Effector CD8-positive, alpha-beta T cell (primary cell): Measurements from ENCODE around the gene CTSE.

ENCODE experiments used
- DNase-seq: peaks from one replicate; lab custom pipeline; 2025; lab: John Stamatoyannopoulos, UW

The CTSE gene

DNA sequence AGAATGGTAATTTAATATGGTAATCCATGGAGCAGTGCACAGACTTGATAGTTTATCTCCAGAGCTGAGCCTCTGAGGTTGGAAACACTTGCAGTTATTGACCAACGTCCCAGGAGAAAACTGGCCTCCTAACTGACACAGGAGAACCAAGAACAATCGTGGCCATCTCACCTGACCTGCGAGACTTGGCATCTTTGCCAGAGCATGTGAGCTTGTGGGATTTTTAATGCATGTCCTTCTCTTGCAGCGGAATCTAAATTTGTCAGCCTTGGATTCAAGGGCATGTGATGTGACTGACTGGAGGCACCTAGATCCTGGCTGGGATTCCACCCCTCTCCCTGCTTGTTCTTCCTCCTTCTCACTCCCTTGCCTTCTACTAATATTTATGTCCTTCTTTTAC lies 52.6 kb downstream of the CTSE start:
- no peak for DNase-seq

DNA sequence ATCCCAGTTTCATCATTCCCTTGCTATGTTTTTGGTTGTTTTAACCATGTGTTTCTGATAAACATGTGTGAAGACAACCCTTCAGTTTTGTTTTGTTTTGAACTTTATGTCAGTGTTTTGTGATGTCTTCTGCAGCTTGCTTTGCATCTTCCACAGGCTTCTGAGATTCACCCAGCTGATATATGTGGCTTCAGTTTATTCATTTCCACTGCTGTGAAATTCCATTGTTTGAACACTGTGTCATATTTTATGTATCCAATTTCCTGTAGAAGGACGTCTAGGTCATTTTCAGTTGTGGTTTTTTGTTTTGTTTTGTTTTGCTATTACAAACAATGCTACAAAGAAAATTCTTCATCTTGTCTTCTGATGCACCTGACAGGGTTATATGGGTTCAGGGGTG lies 53.2 kb downstream of the CTSE start:
- DNase-seq = no peak

DNA sequence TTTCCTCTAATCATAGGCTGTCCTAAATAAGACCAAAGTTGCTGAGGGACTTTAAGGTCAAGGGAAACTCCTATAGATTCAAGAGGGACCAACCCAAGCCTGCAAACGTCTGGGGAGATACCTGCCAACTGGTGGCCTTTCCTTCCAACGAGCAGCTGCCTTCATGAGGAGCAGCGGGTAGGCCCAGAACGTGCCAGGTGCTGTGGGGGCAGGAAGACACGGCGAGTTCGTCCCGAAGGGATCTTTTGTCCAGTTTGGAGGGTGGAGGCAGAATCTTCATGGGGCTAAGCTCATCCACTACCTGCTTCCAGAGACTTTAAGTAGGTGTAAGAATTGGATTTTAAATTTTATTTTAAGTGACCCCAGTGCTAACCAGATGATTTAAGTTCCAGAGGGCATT lies 54.5 kb downstream of the CTSE start:
- no peak for DNase-seq

DNA sequence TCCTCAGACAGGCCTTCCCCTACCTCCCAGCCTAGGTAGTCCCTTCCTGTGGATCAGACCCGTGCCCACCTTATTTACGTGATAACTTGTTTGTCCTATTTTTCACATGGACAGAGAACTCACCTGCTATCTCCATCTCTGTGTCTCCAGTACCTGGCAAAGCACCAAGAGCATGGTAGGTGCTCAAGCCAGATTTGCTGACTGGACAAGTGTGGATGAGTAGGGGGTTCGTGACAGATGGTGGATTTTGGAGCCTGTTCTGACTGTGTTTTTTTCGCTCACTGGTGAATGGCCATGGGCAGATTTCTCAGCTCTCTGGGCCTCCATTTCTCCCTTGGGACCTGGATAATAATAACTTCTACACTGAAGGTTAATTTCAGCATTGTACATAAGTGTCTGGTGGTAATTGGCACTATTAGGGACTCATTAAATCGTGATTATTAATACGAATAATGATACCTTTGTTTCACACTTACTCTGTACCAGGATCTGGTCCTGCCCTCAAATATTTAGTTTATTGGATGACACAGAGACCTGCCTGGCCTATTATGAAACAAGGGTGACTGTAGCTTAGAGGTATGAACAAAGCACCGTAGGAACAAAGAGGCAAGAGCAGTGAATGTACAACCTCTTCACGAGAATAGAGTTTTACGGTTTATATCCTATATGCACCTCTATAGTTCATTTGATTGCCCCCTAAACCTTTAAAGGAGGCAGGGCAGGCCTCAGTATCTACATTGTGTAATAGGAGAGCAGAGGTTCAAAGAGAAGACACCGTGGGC lies 56.0 kb downstream of the CTSE start:
- no peak for DNase-seq

DNA sequence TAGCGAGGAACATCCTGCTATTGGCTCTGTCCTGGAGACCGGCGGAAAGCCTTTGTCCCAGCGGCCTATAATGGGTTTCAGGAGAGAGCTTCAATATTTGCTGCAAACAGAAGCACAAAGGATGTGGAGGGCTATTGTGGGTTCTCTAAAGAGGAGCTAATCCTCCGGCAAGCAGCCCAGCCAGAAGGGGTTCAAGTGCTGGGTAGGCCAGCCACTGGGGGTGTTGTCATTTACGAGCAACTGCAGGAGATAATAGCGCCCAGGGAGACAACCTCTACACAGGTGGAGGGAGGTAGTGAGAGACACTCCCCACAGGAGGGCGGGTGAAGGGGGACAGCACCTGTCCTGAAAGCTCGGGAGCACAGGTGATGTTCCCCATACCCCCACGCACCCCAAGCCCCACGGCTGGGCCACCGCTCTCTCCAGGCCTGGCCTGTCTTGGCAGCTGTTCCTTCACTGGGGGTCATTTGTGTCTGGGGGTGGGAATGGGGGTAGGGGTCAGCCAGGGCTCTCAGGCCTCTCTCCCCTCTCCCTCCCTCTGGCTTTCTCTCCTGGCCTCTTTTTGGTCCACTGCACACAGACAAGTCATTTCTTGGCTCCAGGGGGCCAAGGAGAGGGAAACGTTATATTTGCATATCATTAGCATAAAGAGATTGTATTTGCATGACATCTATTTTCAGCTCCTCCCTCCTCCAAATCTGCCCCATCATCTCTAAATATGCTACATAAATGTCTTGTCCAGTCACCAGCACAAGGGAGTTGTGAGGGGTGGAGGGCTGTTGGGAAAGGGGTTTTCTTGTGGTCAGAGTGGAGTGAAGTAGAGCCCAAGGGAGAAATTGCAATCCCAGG lies 58.4 kb downstream of the CTSE start:
- no peak for DNase-seq

DNA sequence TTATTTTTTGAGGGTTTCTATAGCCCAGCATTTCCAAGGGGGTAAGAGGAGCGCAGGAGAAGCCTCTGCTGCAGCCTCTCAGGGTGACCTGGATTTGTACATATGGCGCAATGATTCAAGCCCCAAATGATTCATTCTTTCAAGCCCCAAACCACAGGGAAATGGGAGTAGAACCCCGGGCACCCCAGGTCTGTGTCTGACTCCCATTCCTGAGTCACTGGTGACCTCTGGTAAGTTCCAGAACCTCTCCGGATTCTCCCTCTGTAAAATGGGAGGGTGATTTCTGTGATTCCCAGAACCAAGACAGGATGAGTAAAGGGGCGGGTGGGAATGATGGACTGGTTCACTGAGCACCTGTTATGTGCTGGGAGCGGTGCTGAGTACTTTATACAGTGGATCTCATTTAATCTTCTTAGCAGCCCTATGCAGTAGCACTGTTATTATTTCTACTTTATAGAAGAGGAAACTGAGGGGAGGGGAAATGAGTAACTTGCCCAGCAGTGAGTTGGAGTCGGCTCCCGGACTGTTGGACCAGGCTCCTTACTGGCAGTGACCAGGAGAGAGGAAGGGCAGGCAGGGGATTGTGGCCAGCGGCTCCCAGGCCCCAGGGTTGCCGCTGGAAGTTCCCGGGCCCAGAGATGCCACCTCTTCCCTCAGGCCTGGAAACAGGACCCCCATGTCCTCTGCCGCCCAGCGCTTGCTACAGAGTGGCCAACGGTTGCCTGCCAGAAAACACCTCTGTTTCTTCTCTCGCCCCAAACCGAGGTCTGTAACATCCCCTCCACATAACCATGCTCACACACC lies 60.1 kb downstream of the CTSE start:
- DNase-seq = no peak

DNA sequence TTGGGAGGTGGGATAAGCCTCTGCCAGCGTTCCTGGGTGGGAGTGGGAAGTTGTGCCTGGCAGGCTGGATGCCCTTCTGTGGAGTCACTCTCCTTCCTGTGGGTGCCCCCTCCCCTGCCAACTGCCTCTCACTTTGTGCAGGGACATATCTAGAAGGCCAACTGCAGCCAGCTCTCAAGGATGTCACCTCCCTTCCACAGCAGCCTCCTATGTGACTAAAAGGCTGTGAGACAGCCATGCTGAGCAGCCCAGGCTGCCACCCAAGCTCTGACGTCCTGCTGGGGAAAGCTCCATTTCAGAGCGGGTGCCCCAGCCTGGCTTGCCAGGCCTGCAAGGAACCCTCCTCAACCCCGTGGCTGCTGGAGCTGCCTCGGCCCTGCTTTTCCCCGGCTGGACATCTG lies 60.9 kb downstream of the CTSE start:
- no peak for DNase-seq

DNA sequence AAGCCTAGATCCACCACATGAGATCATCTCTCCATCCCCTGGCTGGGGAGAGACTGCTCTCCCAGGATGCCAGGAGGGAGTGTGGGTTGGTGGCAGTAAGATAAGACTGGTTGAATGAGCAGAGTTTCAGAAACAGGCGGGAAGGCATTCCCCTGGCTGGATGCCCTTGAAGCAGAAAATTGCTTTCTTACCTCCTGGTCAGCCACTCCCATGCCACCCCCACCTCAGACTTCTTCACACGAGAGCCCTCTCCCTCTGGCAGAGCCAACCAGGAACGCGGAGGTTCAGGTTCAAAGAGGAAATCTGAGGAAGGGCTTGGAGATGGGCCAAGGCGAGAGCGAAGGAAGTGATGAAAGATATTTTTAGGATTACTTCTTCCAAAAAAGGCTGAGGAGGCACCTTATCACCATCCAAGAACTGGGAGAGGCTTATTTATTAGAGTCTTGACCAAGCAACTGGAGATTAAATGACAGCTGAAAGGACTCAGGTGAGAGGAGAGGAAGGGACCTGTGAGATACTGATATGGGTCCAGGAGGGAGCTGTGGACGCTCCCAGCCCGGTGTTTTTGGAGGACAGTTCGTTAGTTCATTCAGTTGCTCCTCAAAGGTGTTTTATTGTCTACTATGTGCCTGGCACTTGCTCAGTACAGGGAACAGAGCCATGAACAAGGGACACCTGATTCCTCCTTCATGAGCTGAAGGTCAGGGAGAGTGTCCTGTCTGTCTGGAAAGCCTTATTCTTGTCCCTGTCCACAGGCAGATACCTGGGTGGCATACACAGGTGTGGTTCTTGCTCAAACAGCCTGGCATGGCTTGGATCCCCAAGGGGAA lies 61.5 kb downstream of the CTSE start:
- no peak for DNase-seq

DNA sequence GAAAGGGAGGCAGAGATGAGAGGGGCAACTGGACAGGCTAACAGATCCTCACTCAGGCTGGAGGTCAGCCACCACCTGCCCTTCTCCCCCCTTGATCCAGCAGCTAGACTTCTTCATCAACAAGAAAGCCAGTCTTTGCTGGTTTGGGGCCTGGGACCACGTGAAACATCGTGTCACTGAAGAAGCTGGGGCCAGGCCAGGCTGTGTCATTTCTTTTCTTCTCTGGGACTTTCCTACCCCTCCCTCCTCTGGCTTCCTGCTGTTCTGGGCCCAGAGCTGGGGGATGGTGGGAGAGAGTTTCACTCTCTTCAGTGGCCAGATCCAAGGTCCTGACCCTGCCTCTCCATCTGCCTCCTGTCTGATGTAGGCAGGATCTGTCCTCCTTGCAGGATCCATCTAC lies 62.3 kb downstream of the CTSE start:
- DNase-seq = no peak

DNA sequence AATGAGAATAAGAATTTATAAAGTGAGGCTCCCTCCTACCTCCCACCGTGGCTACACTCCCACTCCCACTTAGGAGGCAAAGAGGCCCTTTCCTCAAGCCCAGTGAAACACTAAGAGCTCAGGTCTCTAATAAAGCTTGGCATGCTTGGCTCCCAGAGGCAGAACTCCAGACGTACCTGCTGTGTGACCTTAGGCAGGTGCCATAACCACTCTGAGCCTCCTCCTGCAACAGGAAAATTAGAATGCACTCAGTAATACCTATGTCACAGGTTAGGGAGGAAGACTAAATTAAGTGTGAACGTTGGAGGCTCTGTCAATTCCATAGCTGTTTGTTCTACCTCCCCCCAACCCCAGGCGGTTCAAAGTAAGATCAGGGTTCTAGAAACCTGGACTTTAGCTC lies 63.9 kb downstream of the CTSE start:
- DNase-seq = no peak
